ENCODE measurements around the gene RNF183. TPM values are rescaled to one million over a fixed set of nuclear protein-coding genes. Genes with fewer than 3 reads are reported as not detected.

RNF183 gene
- total and polyA plus RNA-seq, 2 donors (not counting 1 experiment from before 2014, with no cell fraction given): not detected

DNA sequence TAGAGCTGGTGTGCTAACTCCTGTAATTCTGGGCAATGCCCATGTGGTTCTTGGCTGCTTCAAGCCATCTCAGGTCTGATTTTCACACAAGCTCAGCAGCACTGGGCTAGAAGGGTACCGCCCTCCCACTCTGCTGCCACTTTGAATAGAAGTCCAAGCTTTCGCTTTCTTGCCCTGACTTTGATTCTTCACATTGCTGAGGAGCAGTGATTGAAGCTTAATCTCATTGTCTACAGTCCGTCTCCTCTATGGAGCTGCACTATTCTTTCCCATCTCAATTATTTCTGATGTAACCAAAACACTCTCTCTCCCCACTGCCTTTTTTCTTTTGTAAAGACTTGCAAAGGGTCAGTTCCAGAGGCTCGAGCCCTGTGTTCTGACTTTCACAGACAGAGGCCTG lies 12.9 kb upstream of the RNF183 start:
- H3K4me2 ChIP-seq (ENCODE audit: extremely low read depth, insufficient read depth, low read length): no peak overlapping the region
- H3K27me3 ChIP-seq (ENCODE audit: control insufficient read depth, insufficient read depth, low read length): no peaks in the 10 kb centered on the region
- H3K4me3 ChIP-seq (replicated peaks in 1 of 4; ENCODE audit: control extremely low read depth in 1 of 4, insufficient read depth in 1 of 4, low read depth in 3 of 4, low read length in 4 of 4): no peak overlapping the region
- DNase-seq (ENCODE audit: low read depth in 2 of 2): no peak
- H3K9me3 ChIP-seq (ENCODE audit: control insufficient read depth, insufficient read depth, low read depth, low read length): no peaks in the 10 kb centered on the region
- no peaks in the 10 kb centered on the region for H4K20me1 ChIP-seq (ENCODE audit: control insufficient read depth, extremely low read depth, insufficient read depth, low read length)
- no peaks in the 10 kb centered on the region for H3K4me1 ChIP-seq (ENCODE audit: control insufficient read depth, extremely low read depth, insufficient read depth, low read length)
- no peaks in the 10 kb centered on the region for H3K79me2 ChIP-seq (ENCODE audit: control insufficient read depth, insufficient read depth, low read length)
- H2AFZ ChIP-seq (ENCODE audit: low read length): no peak overlapping the region
- no peak overlapping the region for H3K9ac ChIP-seq (ENCODE audit: insufficient read depth, low read length)
- no peaks in the 10 kb centered on the region for H3K36me3 ChIP-seq (ENCODE audit: control insufficient read depth, insufficient read depth, low read length)
- H3K27ac ChIP-seq (ENCODE audit: insufficient read depth, low read length): no peak overlapping the region
- no peak for TF ChIP-seq EZH2 (IDR thresholded peaks at IDR 0.05; ENCODE audit: low read length, missing control alignments)
- TF ChIP-seq, protein P1, sequence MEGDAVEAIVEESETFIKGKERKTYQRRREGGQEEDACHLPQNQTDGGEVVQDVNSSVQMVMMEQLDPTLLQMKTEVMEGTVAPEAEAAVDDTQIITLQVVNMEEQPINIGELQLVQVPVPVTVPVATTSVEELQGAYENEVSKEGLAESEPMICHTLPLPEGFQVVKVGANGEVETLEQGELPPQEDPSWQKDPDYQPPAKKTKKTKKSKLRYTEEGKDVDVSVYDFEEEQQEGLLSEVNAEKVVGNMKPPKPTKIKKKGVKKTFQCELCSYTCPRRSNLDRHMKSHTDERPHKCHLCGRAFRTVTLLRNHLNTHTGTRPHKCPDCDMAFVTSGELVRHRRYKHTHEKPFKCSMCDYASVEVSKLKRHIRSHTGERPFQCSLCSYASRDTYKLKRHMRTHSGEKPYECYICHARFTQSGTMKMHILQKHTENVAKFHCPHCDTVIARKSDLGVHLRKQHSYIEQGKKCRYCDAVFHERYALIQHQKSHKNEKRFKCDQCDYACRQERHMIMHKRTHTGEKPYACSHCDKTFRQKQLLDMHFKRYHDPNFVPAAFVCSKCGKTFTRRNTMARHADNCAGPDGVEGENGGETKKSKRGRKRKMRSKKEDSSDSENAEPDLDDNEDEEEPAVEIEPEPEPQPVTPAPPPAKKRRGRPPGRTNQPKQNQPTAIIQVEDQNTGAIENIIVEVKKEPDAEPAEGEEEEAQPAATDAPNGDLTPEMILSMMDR (conservative IDR thresholded peaks at IDR 0.05 in 1 of 2, IDR thresholded peaks at IDR 0.05 in 1 of 2; ENCODE audit: low read depth in 1 of 2, low read length in 2 of 2): no peak

- no peaks in the 10 kb centered on the region for H3K9me3 ChIP-seq (ENCODE audit: control insufficient read depth, insufficient read depth, low read depth, low read length)
- H3K27ac ChIP-seq (ENCODE audit: insufficient read depth, low read length): no peak overlapping the region
- no peaks in the 10 kb centered on the region for H3K36me3 ChIP-seq (ENCODE audit: control insufficient read depth, insufficient read depth, low read length)
- H3K4me2 ChIP-seq (ENCODE audit: extremely low read depth, insufficient read depth, low read length): no peak overlapping the region
- H2AFZ ChIP-seq (ENCODE audit: low read length): no peak overlapping the region
- no peaks in the 10 kb centered on the region for H3K27me3 ChIP-seq (ENCODE audit: control insufficient read depth, insufficient read depth, low read length)
- no peaks in the 10 kb centered on the region for H3K79me2 ChIP-seq (ENCODE audit: control insufficient read depth, insufficient read depth, low read length)
- no peaks in the 10 kb centered on the region for H3K4me1 ChIP-seq (ENCODE audit: control insufficient read depth, extremely low read depth, insufficient read depth, low read length)
- DNase-seq (ENCODE audit: low read depth in 2 of 2): no peak
- H4K20me1 ChIP-seq (ENCODE audit: control insufficient read depth, extremely low read depth, insufficient read depth, low read length): no peaks in the 10 kb centered on the region
- TF ChIP-seq, protein P1 (conservative IDR thresholded peaks at IDR 0.05 in 1 of 2, IDR thresholded peaks at IDR 0.05 in 1 of 2; ENCODE audit: low read depth in 1 of 2, low read length in 2 of 2): no peak
- TF ChIP-seq EZH2 (IDR thresholded peaks at IDR 0.05; ENCODE audit: low read length, missing control alignments): no peak
- no peak overlapping the region for H3K4me3 ChIP-seq (replicated peaks in 1 of 4; ENCODE audit: control extremely low read depth in 1 of 4, insufficient read depth in 1 of 4, low read depth in 3 of 4, low read length in 4 of 4)
- H3K9ac ChIP-seq (ENCODE audit: insufficient read depth, low read length): no peak overlapping the region
Observed at GRCh38 chr9:113315231-113315630, 12.1 kb upstream of the RNF183 start.

DNA sequence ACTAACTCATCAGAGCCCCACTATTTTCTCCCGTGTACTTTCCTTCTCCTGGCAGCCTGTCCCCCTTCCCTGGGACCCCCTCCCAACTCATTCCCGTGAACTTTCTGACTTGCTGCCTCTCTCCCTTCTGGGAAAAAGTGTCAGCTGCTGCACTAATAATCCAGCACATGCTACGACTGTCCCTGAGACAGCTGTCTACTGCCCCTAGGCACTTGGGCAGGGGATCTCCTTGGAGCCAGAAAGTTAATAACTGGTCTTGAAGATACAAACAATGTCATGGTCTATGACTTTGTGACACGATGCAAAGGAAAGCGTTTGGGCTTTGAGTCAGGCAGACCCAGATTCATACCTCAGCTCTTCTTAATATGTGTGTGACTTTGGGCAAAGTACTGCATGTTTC lies 10.1 kb upstream of the RNF183 start:
- no peaks in the 10 kb centered on the region for H3K9me3 ChIP-seq (ENCODE audit: control insufficient read depth, insufficient read depth, low read depth, low read length)
- H4K20me1 ChIP-seq (ENCODE audit: control insufficient read depth, extremely low read depth, insufficient read depth, low read length): no peaks in the 10 kb centered on the region
- no peak overlapping the region for H3K4me3 ChIP-seq (replicated peaks in 1 of 4; ENCODE audit: control extremely low read depth in 1 of 4, insufficient read depth in 1 of 4, low read depth in 3 of 4, low read length in 4 of 4)
- no peak overlapping the region for H3K4me2 ChIP-seq (ENCODE audit: extremely low read depth, insufficient read depth, low read length)
- no peaks in the 10 kb centered on the region for H3K79me2 ChIP-seq (ENCODE audit: control insufficient read depth, insufficient read depth, low read length)
- H3K27ac ChIP-seq (ENCODE audit: insufficient read depth, low read length): no peak overlapping the region
- H3K9ac ChIP-seq (ENCODE audit: insufficient read depth, low read length): no peak overlapping the region
- H3K27me3 ChIP-seq (ENCODE audit: control insufficient read depth, insufficient read depth, low read length): no peaks in the 10 kb centered on the region
- H2AFZ ChIP-seq (ENCODE audit: low read length): no peak overlapping the region
- no peaks in the 10 kb centered on the region for H3K4me1 ChIP-seq (ENCODE audit: control insufficient read depth, extremely low read depth, insufficient read depth, low read length)
- TF ChIP-seq, protein P1 (conservative IDR thresholded peaks at IDR 0.05 in 1 of 2, IDR thresholded peaks at IDR 0.05 in 1 of 2; ENCODE audit: low read depth in 1 of 2, low read length in 2 of 2): no peak
- TF ChIP-seq EZH2 (IDR thresholded peaks at IDR 0.05; ENCODE audit: low read length, missing control alignments): no peak
- no peak for DNase-seq (ENCODE audit: low read depth in 2 of 2)
- no peaks in the 10 kb centered on the region for H3K36me3 ChIP-seq (ENCODE audit: control insufficient read depth, insufficient read depth, low read length)
